A549 treated with GW870086 at 1 μM for 4 hours (cell line): ENCODE data around the gene CSMD2. TPM values are rescaled to one million over a fixed set of nuclear protein-coding genes. Genes with fewer than 3 reads are reported as not detected.

Experiments
- total RNA-seq: library from RNA; stranded (reverse); fragments of 200-300 nt; extraction: Qiagen RNA extraction; gene quantifications from 5 replicates; pipeline ENCODE4 v1.2.3, GENCODE V29; 2022; ENCODE audit warnings: low read depth

CSMD2 gene
- total RNA-seq = not detected in 5 replicates

DNA sequence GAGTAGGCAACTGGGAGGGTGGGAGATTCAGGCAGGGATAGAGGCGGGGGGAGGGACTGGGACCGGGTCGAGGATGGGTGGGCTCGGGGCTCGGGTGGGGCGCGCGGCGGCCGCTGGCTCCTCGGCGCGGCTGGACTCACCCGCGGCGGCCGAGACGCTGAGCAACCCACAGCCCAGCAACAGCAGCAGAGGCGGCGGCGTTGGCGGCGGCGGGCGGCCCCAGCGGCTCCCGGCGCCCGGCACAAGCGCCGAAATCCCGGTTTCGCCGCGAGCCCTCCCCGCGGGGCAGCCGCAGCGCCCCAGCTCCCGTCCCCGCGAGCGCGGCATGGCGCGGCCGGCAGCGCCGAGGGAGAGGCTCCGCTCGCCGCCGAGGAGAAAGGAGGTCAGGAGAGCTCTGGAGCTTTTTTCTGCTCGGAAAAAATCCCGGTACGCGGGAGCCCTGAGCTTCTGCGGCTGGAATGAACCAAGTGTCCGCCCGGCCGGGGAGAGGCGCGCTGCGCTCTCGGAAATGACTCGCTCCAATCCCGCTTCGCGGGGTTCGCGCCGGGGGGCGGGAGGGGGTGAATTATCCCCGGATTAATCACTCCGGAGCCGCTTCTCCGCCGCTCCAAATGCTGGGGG, at the start of gene CSMD2:
TSS of gene CSMD2 (minus strand) at position 460 of the 621 bp plus-strand sequence. CDS start at position 327, 133 bp downstream.

DNA sequence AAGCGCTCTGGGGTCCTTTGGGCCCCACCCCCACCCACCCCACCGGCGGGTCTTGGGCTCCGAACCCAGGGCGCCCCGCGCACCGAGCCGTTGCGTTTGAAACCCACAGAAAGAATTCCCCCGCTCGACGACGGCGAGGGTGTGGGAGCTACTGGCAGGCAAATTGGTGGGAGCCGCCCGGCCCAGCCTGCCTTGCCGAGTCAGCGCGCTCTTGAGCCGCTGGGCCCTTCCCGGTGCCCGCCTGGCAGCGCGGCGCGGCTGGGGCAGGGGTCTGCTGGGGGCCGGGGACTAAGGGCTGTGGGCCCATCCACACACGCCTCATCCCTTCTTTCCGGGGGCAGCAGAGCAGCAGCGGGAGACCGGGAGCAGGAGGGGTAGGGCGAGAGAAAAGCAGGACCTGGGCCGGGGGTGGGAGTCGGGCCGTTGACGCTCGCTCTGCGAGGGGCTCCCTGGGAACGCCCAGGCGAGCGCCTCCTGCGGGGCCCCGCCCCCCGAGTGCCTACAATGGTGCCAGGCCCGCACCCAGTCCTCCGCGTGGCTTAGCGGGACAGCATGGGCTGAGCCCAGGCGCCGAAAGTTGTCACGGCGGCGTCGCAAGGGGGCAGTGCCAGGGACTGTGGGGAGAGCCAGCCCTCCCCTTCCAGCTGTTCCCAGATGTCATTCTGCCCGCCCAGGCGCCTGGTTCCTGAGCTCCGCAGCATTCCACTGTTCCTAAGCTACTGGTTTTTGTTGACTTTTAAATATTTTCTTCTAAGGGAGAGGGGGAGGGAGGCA, 12.0 kb upstream of the CSMD2 start, which contains the start of gene C1orf94:
TSS of gene C1orf94 (plus strand) at position 78 of the 774 bp plus-strand sequence. CDS start 883 bp downstream, outside the sequence.

DNA sequence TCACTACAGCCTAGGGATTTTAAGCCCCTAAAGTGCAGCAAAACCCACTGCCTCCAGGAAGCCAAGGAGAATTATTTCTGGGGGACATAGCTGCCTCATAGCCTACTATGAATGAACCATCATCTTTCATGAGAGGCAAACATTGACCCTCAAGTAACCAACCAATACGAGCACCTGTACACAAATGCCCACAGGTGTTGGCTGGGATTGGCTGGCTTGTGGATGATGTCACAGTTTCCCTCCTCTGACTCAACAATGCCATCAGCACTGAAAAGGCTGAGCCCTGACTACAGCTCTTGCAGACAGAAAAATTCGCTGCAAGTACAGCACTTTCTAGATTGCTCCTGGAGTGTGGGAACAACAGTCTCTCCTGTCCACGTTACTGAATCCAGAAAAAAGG, 301.3 kb downstream of the CSMD2 start, which contains the start of gene HMGB4:
TSS of gene HMGB4 (plus strand) at position 301 of the 400 bp plus-strand sequence. CDS start 113 bp downstream, outside the sequence.

DNA sequence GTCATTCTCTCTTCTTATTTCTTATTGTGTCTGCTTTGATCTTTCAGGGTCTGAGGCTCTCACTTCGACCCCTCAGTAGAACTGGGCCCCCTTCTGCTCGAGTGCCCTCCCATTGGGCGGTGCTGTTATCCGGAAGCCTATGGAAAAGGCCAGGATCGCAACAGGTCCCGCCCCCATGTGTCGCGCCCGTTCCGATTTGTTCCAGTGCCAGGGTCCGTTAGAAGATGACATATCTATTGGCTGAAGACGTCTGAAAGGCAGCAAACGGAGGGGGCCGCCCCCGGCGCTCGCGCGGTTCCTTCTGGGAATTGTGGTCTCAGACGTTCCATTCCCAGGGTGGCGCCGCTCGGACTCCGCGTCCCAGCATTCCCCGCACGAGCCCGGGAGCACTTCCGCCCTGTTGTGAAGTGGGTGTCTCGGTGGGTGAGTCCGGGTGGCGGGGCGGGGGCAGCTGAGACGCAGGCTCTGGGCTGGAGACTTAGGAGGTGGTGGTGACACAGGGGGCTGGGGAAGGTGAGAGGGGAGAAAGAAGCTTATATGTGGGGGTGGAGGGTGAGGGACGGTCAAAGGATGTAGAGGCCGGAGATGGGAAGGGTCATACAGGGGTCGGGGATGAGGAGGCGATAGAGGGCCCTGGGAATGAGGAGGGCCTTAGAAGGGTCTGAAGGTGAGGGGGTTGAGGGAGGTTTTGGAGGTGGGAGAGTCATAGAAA, 692.6 kb downstream of the CSMD2 start, which contains the start of gene ZSCAN20:
TSS of gene ZSCAN20 (plus strand) at position 377 of the 712 bp plus-strand sequence. CDS start 6,644 bp downstream, outside the sequence.

Other genes starting within 250 kb of the CSMD2 start
- 0.07 TPM in 1 of 5 replicates, not detected in the others for gene C1orf94, start 11.7 kb upstream of the CSMD2 start, total RNA-seq